IMR-90 (cell line): ENCODE measurements around the gene MAN2B1. TPM values are rescaled to one million over a fixed set of nuclear protein-coding genes. Genes with fewer than 3 reads are reported as not detected.

Experiments
- ATAC-seq: fragments of 200-7000 bp; cut with Tn5 transposase; 2 replicates; pipeline ENCODE4 v1.9.1; 2020; ENCODE audit warnings: low read depth, mild to moderate bottlenecking, moderate library complexity
- Bru-seq: library from RNA; stranded (reverse); fragments of 400-500 nt; gene quantifications from one replicate; lab custom pipeline; 2021; lab: Mats Ljungman, UMichigan
- BruChase-seq, 2 experiments: library from RNA; stranded (reverse); fragments of 400-500 nt; gene quantifications; one replicate each; lab custom pipeline; 2021; lab: Mats Ljungman, UMichigan
- BruUV-seq: library from RNA; stranded (reverse); fragments of 400-500 nt; replicated peaks from 2 replicates; lab custom pipeline; 2021; lab: Mats Ljungman, UMichigan
- CTCF ChIA-PET: fragments of 300-600 bp; formaldehyde crosslinking; extraction: SDS; loops from one replicate; lab custom pipeline; 2021; ENCODE audit warnings: antibody characterized with exemption; lab: Yijun Ruan, JAX
- POLR2A ChIA-PET: fragments of 300-600 bp; sonication (Branson Sonifier 250); formaldehyde crosslinking; loops from one replicate; lab custom pipeline; 2022; ENCODE audit warnings: antibody characterized with exemption; ENCODE audit not compliant: unreplicated experiment; lab: Charles Lee
- DNase-seq: peaks from one replicate; pipeline ENCODE4 v3.0.0; 2013
- H2AFZ ChIP-seq: replicated peaks from 2 replicates; pipeline ENCODE3; 2013; ENCODE audit warnings: low read length, mild to moderate bottlenecking; ENCODE audit not compliant: poor library complexity
- H2AK5ac ChIP-seq: 2 replicates; pipeline ENCODE4 v1.6.1; 2013; ENCODE audit warnings: low read depth, low read length, inconsistent platforms
- H2AK9ac ChIP-seq: replicated peaks from 2 replicates; pipeline ENCODE3; 2013; ENCODE audit warnings: mild to moderate bottlenecking, low read depth, low read length, moderate library complexity; ENCODE audit not compliant: poor library complexity
- H2BK120ac ChIP-seq: 2 replicates; pipeline ENCODE4 v1.6.1; 2013; ENCODE audit warnings: low read depth, low read length, inconsistent platforms
- H2BK15ac ChIP-seq: 3 replicates; pipeline ENCODE4 v1.6.1; 2013; ENCODE audit warnings: low read depth, low read length, inconsistent platforms
- H2BK20ac ChIP-seq: 2 replicates; pipeline ENCODE4 v1.6.1; 2013; ENCODE audit warnings: low read depth, mild to moderate bottlenecking, inconsistent platforms, low read length, moderate library complexity
- H2BK5ac ChIP-seq: 2 replicates; pipeline ENCODE4 v1.6.1; 2013; ENCODE audit warnings: mild to moderate bottlenecking, low read depth, low read length, inconsistent platforms; ENCODE audit not compliant: poor library complexity, severe bottlenecking
- H3K14ac ChIP-seq: replicated peaks from 2 replicates; pipeline ENCODE4 v1.6.1; 2013; ENCODE audit warnings: low read depth, low read length, inconsistent platforms
- H3K18ac ChIP-seq: 2 replicates; pipeline ENCODE4 v1.6.1; 2013; ENCODE audit warnings: low read depth, low read length, control low read depth
- H3K23ac ChIP-seq: 2 replicates; pipeline ENCODE4 v1.6.1; 2013; ENCODE audit warnings: low read depth, low read length, inconsistent platforms
- H3K27ac ChIP-seq: 2 replicates; pipeline ENCODE4 v1.5.1; 2013; ENCODE audit warnings: mild to moderate bottlenecking, control low read depth, low read length; ENCODE audit not compliant: insufficient read depth
- H3K27me3 ChIP-seq: 2 replicates; pipeline ENCODE4 v1.6.1; 2013; ENCODE audit warnings: low read length; ENCODE audit not compliant: control insufficient read depth, insufficient read depth
- H3K36me3 ChIP-seq: 2 replicates; pipeline ENCODE4 v1.6.1; 2013; ENCODE audit warnings: low read length, mixed read lengths; ENCODE audit not compliant: control insufficient read depth, insufficient read depth
- H3K4ac ChIP-seq: 2 replicates; pipeline ENCODE4 v1.6.1; 2013; ENCODE audit warnings: low read depth, low read length, inconsistent platforms
- H3K4me1 ChIP-seq: 2 replicates; pipeline ENCODE4 v1.6.1; 2013; ENCODE audit warnings: low read length, mixed read lengths; ENCODE audit not compliant: control insufficient read depth, insufficient read depth
- H3K4me2 ChIP-seq: 2 replicates; pipeline ENCODE4 v1.6.1; 2013; ENCODE audit warnings: low read depth, mild to moderate bottlenecking, control low read depth, low read length, moderate library complexity
- H3K4me3 ChIP-seq: 2 replicates; pipeline ENCODE4 v1.5.1; 2013; ENCODE audit warnings: low read depth, mild to moderate bottlenecking, control low read depth, low read length, moderate library complexity; ENCODE audit not compliant: insufficient read depth
- H3K56ac ChIP-seq: 2 replicates; pipeline ENCODE4 v1.6.1; 2013; ENCODE audit warnings: low read length, inconsistent platforms; ENCODE audit not compliant: insufficient read depth; ENCODE audit errors: extremely low read depth
- H3K79me1 ChIP-seq, 2 experiments: 2 replicates each; pipeline ENCODE4 v1.6.1; 2013; ENCODE audit warnings: low read length in 2 of 2, inconsistent platforms in 1 of 2, low read depth in 1 of 2
- H3K9ac ChIP-seq: 2 replicates; pipeline ENCODE4 v1.6.1; 2013; ENCODE audit warnings: low read depth, low read length, control low read depth
- H3K9me1 ChIP-seq: 2 replicates; pipeline ENCODE4 v1.6.1; 2013; ENCODE audit warnings: low read length, inconsistent platforms; ENCODE audit not compliant: insufficient read depth
- H3K9me3 ChIP-seq: 2 replicates; pipeline ENCODE4 v1.6.1; 2013; ENCODE audit warnings: low read length; ENCODE audit not compliant: control insufficient read depth, insufficient read depth
- H4K20me1 ChIP-seq: 2 replicates; pipeline ENCODE4 v1.6.1; 2013; ENCODE audit warnings: low read length, inconsistent platforms; ENCODE audit not compliant: insufficient read depth
- H4K5ac ChIP-seq: 2 replicates; pipeline ENCODE4 v1.6.1; 2013; ENCODE audit warnings: mild to moderate bottlenecking, low read depth, low read length, control low read depth
- H4K8ac ChIP-seq, 2 experiments: 2 replicates each; pipeline ENCODE4 v1.6.1; 2013; ENCODE audit warnings: low read depth in 2 of 2, low read length in 2 of 2, control low read depth in 1 of 2, inconsistent platforms in 1 of 2
- H4K91ac ChIP-seq: 2 replicates; pipeline ENCODE4 v1.6.1; 2013; ENCODE audit warnings: low read depth, low read length, inconsistent platforms; ENCODE audit not compliant: insufficient read depth
- CEBPB ChIP-seq: IDR thresholded peaks from 2 replicates; pipeline ENCODE4 v1.6.1; 2012; ENCODE audit warnings: low read depth, low read length, improper control_type of control experiment
- CTCF ChIP-seq: conservative IDR thresholded peaks from 2 replicates; pipeline ENCODE4 v1.5.1; 2012; ENCODE audit warnings: mild to moderate bottlenecking, low read depth, low read length, improper control_type of control experiment
- ELK1 ChIP-seq: fragments of 150-350 bp; IDR thresholded peaks from 2 replicates; pipeline ENCODE4 v1.6.1; 2016; ENCODE audit warnings: low read depth, mild to moderate bottlenecking, low read length, moderate library complexity, borderline replicate concordance
- MAFK ChIP-seq: IDR thresholded peaks from 2 replicates; pipeline ENCODE4 v1.6.1; 2012; ENCODE audit warnings: low read depth, low read length, improper control_type of control experiment
- MAZ ChIP-seq: IDR thresholded peaks from 2 replicates; pipeline ENCODE4 v1.6.1; 2012; ENCODE audit warnings: low read depth, mild to moderate bottlenecking, low read length, improper control_type of control experiment, moderate library complexity, borderline replicate concordance
- MXI1 ChIP-seq: IDR thresholded peaks from 2 replicates; pipeline ENCODE4 v1.6.1; 2012; ENCODE audit warnings: low read depth, mild to moderate bottlenecking, low read length, moderate library complexity, borderline replicate concordance
- NFE2L2 ChIP-seq: fragments of 150-350 bp; IDR thresholded peaks from 2 replicates; pipeline ENCODE4 v1.6.1; 2016; ENCODE audit warnings: low read depth, mild to moderate bottlenecking, low read length
- RCOR1 ChIP-seq: IDR thresholded peaks from 2 replicates; pipeline ENCODE4 v1.6.1; 2012; ENCODE audit warnings: mild to moderate bottlenecking, low read length, improper control_type of control experiment; ENCODE audit not compliant: insufficient replicate concordance
- RFX5 ChIP-seq: IDR thresholded peaks from 2 replicates; pipeline ENCODE4 v1.8.0; 2012; ENCODE audit warnings: low read depth, mild to moderate bottlenecking, low read length, moderate library complexity
- USF2 ChIP-seq: fragments of 150-350 bp; IDR thresholded peaks from 2 replicates; pipeline ENCODE4 v1.6.1; 2017; ENCODE audit warnings: mild to moderate bottlenecking, antibody characterized with exemption, low read length, low read depth
- WGBS, 2 experiments: methylation state at CpG; one replicate each; pipeline versions ENCODE4 v1.1.5 to v1.1.7; 2013; ENCODE audit warnings: missing lambda C conversion rate in 2 of 2; ENCODE audit not compliant: insufficient read length in 1 of 2; ENCODE audit errors: extremely low coverage in 2 of 2; 5-methylcytosine and 5-hydroxymethylcytosine counted together
- dilution Hi-C: fragments of 300-500 bp; cut with HindIII; formaldehyde crosslinking; loops from one replicate; pipeline ENCODE4 v1.14.3; 2018; ENCODE audit warnings: low sequenced_read_pairs; ENCODE audit not compliant: unreplicated experiment
- in situ Hi-C: fragments of 300-500 bp; cut with MboI; formaldehyde crosslinking; loops from 3 replicates; pipeline ENCODE4 v1.14.3; 2019; ENCODE audit warnings: low sequenced_read_pairs, inconsistent platforms, mixed read lengths
- intact Hi-C: fragments of 100-400 bp; cut with micrococcal nuclease; formaldehyde crosslinking; loops from 2 replicates; pipeline ENCODE4 v1.10.0; 2022
- long read RNA-seq: library from polyadenylated mRNA; unstranded; transcript quantifications from one replicate; pipeline ENCODE4 v2.0.0, GENCODE V29; 2021; ENCODE audit not compliant: unreplicated experiment
- polyA plus RNA-seq, 3 experiments: library from polyadenylated mRNA; depleted of rRNA; stranded (reverse); fragments of >200 nt; gene quantifications; 2 replicates each; pipeline ENCODE4 v1.2.3, GENCODE V29; 2012; ENCODE audit warnings: low replicate concordance in 1 of 3
- total RNA-seq: library from RNA; depleted of rRNA; stranded (reverse); fragments of >200 nt; gene quantifications from 2 replicates; pipeline ENCODE4 v1.2.3, GENCODE V29; 2012; rRNA removed

MAN2B1 gene
- total RNA-seq (10.4 and 10.6 TPM in 2 replicates), polyA plus RNA-seq (2012; rRNA removed) (55.4 and 64.0 TPM in 2 replicates), Bru-seq, nascent RNA (percentile 59 among the genes with signal in this experiment), BruChase-seq, experiment 1, labeled RNA remaining after a 6-hour chase (percentile 79 among the genes with signal in this experiment), BruChase-seq, experiment 2, labeled RNA remaining after a 2-hour chase (percentile 67 among the genes with signal in this experiment)
- polyA plus RNA-seq (2012; cell fraction: cytosol; rRNA removed), result 42.0 and 77.7 TPM in 2 replicates
- polyA plus RNA-seq (2012; cell fraction: nucleus; rRNA removed; ENCODE audit: low replicate concordance), result 104 and 163 TPM in 2 replicates
- long read RNA-seq, transcript MAN2B1-203 (24 exons, 3,184 nt), result major isoform, 33 of 76 reads
- long read RNA-seq, partial matches to known transcripts, result 28 of 76 reads
- long read RNA-seq, other reads (novel, unspliced or antisense), result 13 of 76 reads

GRCh38 chr19:12666265-12667048 is at the start of gene MAN2B1, which contains the start of gene WDR83:
TSS of gene MAN2B1 (minus strand) at chr19:12666742. CDS start at chr19:12666701, 41 bp downstream.
TSS of gene WDR83 (plus strand) at chr19:12666807. CDS start at chr19:12669791, 2,984 bp downstream.
- peaks cover 16% of the 10 kb centered on the region for H3K36me3 ChIP-seq
- POLR2A ChIA-PET, result no interaction called here
- TF ChIP-seq MAZ (0 out of 2 replicates have a peak, but pooled peaks have one; percentile 18), NFE2L2 (no peak), MAFK (no peak), RFX5 (no peak), ELK1 (0 out of 2 replicates have a peak, but pooled peaks have one; percentile 5), CTCF (no peak), RCOR1 (no peak), MXI1 (0 out of 2 replicates have a peak, but pooled peaks have one; percentile 28), CEBPB (no peak), USF2 (no peak)

More at GRCh38 chr19:12666265-12667048, at the start of gene MAN2B1, which contains the start of gene WDR83:
- peak within 1 kb of the TSS; percentile 97 for H2AK9ac ChIP-seq
- peak within 1 kb of the TSS; percentile 92 for H3K4ac ChIP-seq
- peak within 1 kb of the TSS; percentile 87 to 95 for H4K8ac ChIP-seq
- H2BK5ac ChIP-seq, result peak within 1 kb of the TSS; percentile 18
- peak within 1 kb of the TSS; percentile 85 for H3K4me3 ChIP-seq
- H3K56ac ChIP-seq, result peak within 1 kb of the TSS; percentile 70
- no peak within 1 kb of the TSS for H2BK15ac ChIP-seq
- peaks cover 38 to 63% of the 10 kb centered on the region in 2 experiments for H3K79me1 ChIP-seq
- H2BK120ac ChIP-seq, result 0 out of 2 replicates have a peak within 1 kb of the TSS, but pooled peaks have one; percentile 2
- peak within 1 kb of the TSS; percentile 95 for H3K4me2 ChIP-seq
- H3K27me3 ChIP-seq, result no peaks in the 10 kb centered on the region
- peak within 1 kb of the TSS; percentile 71 for H3K27ac ChIP-seq
- H4K91ac ChIP-seq, result peak within 1 kb of the TSS; percentile 42
- no peak within 1 kb of the TSS for H2BK20ac ChIP-seq
- peak; percentile 52 for DNase-seq
- dilution Hi-C loops (no loop called here), intact Hi-C loops (no loop called here), in situ Hi-C loops (no loop called here)
- no peaks in the 10 kb centered on the region for H4K20me1 ChIP-seq
- 0 out of 2 replicates have a peak, but pooled peaks cover 13% of the 10 kb centered on the region for H3K9me1 ChIP-seq
- H3K14ac ChIP-seq, result peak within 1 kb of the TSS; percentile 96
- CTCF ChIA-PET, result interaction anchor here (0.7 kb wide), 1 partner anchor 10 kb away, joined by 3 read pairs; no protein-coding TSS in a partner anchor
- peak; percentile 94 for ATAC-seq
- peak within 1 kb of the TSS; percentile 87 for H3K9ac ChIP-seq
- H3K18ac ChIP-seq, result no peak within 1 kb of the TSS
- peak within 1 kb of the TSS; percentile 66; the same call in 1 of the 2 replicates for H2AK5ac ChIP-seq
- 4% methylated on average over 36 of the region's 46 CpGs; no CpG with 5 or more reads in 1 of the 2 experiments for WGBS, 2 experiments
- H4K5ac ChIP-seq, result peak within 1 kb of the TSS; percentile 87
- H3K9me3 ChIP-seq, result no peaks in the 10 kb centered on the region
- peak within 1 kb of the TSS; percentile 86; the same call in 1 of the 2 replicates for H3K23ac ChIP-seq
- BruUV-seq, result no TSS peak
- H2AFZ ChIP-seq, result peak within 1 kb of the TSS; percentile 96
- peaks cover 15% of the 10 kb centered on the region for H3K4me1 ChIP-seq
